Measurements from ENCODE around the gene LSM4.

DNA sequence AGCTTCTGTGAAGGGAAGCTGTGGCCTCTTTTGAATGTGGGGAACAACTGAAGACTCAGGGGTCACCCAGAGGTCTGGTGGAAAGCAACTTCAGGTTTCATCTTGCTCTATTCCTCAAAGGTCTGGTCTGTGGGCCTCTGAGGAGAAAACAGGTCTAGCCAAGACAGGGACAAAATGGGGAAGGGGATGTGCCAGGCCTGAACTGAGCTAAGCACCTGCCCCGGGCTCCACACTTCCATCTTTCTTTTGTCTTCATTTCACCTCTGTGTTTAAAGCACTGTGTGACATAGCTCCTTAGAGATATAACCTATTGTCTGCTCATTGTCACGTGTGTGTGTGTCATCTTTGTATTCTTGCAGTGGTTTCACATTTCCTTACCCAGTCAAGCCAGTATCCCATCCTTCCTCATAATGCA is 43.2 kb upstream of the LSM4 start:
- no peak for TF ChIP-seq EZH2 (IDR thresholded peaks at IDR 0.05; ENCODE audit: low read length, missing control alignments)
- no peak for TF ChIP-seq CTCF (conservative IDR thresholded peaks at IDR 0.05 in 1 of 2, IDR thresholded peaks at IDR 0.05 in 1 of 2; ENCODE audit: low read depth in 1 of 2, low read length in 2 of 2)

All from fibroblast of lung (primary cell).